GM12864 (cell line): ENCODE results near the gene PLLP.

Source experiments
- DNase-seq: peaks from one replicate; pipeline ENCODE4 v3.0.0-alpha.2; 2011; ENCODE audit warnings: low read depth
- H3K4me3 ChIP-seq: 2 replicates; pipeline ENCODE4 v1.5.1; 2011; ENCODE audit warnings: mild to moderate bottlenecking, low read depth, low read length, control low read depth
- TF ChIP-seq, protein P1 (sequence below): IDR thresholded peaks from 2 replicates; pipeline ENCODE4 v1.5.1; 2011; ENCODE audit warnings: low read depth, mild to moderate bottlenecking, moderate library complexity, low read length, control low read depth, inconsistent platforms; ENCODE audit errors: missing control alignments

The PLLP gene

DNA sequence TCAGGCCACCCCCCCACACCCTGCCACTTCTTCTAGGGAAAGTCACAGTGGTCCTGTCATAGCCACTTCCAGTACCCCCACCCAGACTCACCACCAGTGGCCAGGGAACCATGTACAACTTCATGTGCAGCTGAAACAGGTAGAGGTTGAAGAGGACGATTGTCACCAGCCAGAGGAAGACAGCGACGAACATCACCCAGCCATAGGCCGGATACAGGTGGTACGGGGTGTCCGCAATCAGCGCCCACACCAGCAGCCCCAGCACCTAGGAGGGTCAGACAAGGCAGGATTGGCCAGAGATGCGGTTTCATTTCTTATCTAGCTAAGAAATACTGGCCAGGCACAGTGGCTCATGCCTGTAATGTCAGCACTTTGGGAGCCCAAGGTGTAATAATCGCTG, 22.7 kb downstream of the PLLP start:
- H3K4me3 ChIP-seq = no peak overlapping the region
- TF ChIP-seq, protein P1, sequence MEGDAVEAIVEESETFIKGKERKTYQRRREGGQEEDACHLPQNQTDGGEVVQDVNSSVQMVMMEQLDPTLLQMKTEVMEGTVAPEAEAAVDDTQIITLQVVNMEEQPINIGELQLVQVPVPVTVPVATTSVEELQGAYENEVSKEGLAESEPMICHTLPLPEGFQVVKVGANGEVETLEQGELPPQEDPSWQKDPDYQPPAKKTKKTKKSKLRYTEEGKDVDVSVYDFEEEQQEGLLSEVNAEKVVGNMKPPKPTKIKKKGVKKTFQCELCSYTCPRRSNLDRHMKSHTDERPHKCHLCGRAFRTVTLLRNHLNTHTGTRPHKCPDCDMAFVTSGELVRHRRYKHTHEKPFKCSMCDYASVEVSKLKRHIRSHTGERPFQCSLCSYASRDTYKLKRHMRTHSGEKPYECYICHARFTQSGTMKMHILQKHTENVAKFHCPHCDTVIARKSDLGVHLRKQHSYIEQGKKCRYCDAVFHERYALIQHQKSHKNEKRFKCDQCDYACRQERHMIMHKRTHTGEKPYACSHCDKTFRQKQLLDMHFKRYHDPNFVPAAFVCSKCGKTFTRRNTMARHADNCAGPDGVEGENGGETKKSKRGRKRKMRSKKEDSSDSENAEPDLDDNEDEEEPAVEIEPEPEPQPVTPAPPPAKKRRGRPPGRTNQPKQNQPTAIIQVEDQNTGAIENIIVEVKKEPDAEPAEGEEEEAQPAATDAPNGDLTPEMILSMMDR = no peak
- no peak for DNase-seq

DNA sequence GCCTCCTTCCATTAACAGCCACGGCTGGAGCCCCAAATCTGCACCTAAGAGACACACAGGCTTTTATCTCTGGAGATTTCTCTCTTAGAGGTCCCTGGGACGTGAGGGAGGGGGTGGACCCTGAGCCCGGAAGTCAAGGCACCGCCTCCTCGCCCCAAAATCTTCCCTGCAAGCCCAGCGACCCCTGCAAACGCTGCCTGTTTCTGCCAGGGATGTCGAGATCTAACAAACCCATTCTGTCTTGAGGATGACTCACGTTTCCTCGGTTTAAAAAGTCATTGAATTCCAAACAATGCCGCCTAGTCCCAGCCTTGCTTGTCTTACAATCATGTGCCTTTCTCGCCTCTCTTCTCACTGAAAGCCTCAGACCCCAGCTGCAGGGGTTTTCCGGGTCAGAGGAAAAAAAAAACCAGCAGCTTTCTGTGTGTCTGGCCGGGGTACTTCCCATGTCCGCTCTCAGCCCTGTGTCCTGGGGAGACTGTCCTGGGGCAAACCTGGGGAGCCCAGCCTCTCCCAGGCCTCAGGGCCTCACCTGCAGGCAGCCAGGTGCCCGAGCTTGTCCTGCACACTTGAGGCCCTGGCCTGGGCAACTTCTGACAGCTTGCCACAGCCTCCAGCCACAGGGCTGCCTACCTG, 24.1 kb downstream of the PLLP start:
- no peak for DNase-seq
- TF ChIP-seq, protein P1 = no peak

DNA sequence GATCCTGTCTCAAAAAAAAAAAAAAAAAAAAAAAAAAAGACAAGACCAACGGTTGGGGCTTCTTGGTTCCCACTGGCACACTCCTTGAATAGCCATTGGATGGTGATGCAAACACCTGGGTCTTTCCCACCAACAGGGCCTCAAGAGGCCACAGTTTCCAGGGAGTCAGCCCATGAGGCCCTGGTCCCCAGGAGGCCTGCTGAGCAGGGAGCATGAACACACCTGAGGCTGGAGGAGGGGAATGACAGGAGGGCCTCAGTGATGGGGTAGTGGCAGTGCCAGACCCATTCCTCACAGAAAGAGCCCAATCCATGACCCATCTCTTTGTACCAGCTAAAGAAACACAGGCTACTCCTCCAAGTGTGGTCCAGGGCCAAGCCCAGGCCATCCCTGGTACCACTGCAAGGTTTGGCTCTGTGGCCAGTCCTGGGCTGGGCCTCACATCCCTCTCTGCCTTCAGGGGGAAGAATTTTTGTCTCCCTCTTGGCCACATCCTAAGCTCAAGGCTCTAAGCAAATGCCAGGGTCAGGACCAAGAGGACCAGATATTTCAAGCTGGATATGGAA, 25.5 kb downstream of the PLLP start:
- TF ChIP-seq, protein P1 = no peak
- no peak for DNase-seq
- H3K4me3 ChIP-seq = no peak overlapping the region

More for the DNA sequence above, 24.1 kb downstream of the PLLP start:
- no peak overlapping the region for H3K4me3 ChIP-seq

DNA sequence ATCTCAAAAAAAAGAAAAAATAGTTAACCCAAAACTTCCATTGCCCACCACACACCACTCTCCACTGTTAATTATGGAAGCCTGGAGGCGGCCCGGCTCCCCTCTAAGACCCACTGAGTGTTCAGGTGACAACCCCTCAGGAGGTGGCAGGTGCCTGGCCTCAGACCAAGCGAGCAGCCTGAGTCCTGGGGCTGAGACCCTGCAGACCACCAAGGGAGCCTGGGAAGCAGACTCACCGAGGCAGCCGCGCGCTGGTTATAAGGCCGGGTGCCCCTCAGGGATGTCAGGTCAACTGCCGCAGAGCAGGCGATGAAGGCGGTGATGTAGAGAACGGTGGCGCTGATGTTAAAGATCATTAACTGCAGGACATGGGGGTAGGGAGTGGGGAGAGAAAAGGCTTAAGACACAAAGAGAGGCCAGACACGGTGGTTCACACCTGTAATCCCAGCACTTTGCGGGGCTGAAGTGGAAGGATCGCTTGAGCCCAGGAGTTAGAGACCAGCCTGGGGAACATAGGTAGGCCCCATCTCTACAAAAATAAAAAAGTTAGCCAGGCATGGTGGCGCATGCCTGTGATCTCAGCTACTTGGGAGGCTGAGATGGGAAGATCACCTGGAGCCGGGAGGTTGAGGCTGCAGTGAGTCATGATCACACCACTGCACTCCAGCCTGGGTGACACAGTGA, 26.1 kb downstream of the PLLP start:
- H3K4me3 ChIP-seq = no peak overlapping the region
- TF ChIP-seq, protein P1 = no peak
- DNase-seq = no peak

DNA sequence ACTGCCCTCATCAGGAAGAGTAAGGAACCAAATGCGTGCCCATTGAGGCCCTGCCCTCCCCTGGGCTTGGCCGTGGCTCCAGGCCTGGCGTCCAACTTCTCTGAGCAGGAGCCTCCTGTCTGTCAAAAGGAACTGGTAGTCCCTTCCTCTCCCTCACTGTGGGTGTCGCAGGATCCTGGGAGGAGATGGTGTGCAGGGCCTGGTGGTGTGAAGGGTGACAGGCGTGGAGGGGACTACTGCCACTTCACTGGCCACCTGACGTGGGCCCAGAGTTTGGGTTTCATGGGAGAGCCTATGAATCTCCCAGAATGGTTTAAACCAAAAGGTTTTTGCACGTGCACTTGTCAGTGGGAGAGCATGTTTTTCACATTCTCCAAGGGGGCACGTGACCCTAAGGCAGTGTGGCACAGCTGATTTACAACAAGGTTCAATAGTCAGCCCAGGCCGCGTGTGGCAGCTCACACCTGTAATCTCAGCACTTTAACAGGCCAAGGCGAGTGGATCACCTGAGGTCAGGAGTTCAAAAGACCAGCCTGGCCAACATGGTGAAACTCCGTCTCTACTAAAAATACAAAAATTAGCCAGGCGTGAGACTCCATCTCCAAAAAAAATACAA, 26.9 kb downstream of the PLLP start:
- TF ChIP-seq, protein P1 = no peak
- no peak for DNase-seq
- H3K4me3 ChIP-seq = no peak overlapping the region

DNA sequence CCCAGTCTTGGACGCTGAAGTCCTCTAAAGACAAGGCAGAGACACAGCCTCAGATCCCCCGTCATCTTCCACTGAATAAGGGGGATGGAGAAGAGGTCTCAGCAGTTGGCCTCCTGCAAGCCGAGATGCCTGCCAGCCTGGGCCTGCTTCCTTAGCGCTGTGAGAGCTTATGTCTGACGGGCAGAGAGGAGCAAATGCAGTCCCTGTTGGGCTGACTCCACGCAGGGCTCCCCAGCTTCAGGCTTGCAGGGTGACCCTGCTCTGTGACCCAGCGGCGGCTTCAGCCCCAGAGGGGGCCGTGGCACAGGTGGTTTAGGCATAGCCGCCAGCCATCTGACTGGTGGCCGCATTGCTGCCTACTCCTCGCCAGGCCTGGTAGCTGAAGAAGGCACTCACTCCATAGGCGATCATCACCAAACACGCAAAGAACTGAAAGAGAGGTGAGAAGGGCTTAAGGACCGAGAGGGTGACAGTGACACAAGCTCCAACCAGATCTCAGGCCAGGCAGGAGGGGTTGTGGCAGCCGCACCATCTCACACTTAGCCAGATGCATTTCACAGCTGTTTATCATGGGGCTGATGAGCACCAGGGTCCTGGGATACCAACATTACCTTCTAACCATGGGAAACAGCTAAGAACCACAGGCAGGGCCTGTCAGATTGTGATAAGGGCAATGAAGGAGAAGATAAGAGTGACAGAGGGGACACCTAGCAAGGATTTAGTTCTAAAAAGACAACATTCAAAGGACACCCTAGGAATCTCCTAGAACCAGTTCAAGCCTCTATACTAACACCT, 27.7 kb downstream of the PLLP start:
- no peak overlapping the region for H3K4me3 ChIP-seq
- TF ChIP-seq, protein P1 = no peak
- no peak for DNase-seq
